SU-DHL-6 (cell line): ENCODE data around the gene HDAC6.

Experiments
- EZH2phosphoT487 ChIP-seq: fragments of 200-600 bp; sonication (generic), shearing (Covaris generic); conservative IDR thresholded peaks from 2 replicates; pipeline ENCODE4 v1.6.1; 2018; ENCODE audit warnings: mild to moderate bottlenecking, antibody characterized with exemption, low read length, moderate library complexity, mixed read lengths
- TF ChIP-seq, protein P1 (sequence below): fragments of 200-600 bp; sonication (generic); IDR thresholded peaks from one replicate; pipeline ENCODE4 v1.5.1; 2017; ENCODE audit warnings: antibody characterized with exemption, mild to moderate bottlenecking, low read length, moderate library complexity; ENCODE audit not compliant: insufficient read depth, poor library complexity, severe bottlenecking

DNA sequence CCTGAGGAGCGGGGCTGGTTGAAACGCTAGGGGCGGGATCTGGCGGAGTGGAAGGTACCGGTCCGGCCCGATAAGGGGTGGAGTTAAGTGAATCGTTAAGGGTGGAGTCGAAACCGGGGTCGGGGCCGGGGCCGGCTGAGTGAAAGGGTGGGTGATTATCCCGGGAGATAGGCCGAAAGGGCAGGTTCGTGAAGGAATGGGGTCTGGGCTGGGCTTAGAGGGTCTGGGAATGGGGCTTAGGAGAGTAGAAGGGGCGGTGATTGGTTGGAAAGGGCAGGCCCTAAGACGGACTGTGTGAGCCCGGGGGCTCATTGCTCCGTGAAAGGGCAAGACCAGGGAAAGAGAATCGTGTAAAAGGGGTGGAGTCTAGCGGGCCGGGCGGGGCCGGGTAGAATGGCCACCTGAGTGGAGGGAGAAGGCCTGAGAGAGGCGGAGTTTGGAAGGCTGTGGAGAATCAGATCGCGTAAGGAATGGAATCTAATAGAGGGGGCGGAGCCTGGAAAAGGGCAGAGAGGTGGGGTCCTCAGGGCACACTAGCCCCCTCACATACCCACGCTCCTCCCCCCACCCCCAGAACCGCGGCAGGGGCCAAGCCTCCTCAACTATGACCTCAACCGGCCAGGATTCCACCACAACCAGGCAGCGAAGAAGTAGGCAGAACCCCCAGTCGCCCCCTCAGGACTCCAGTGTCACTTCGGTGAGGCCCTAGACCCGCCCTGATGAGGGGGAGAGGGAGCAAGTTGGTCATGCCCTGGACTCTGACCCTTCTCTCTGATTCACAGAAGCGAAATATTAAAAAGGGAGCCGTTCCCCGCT is 430 bp downstream of the HDAC6 start:
- TF ChIP-seq, protein P1, sequence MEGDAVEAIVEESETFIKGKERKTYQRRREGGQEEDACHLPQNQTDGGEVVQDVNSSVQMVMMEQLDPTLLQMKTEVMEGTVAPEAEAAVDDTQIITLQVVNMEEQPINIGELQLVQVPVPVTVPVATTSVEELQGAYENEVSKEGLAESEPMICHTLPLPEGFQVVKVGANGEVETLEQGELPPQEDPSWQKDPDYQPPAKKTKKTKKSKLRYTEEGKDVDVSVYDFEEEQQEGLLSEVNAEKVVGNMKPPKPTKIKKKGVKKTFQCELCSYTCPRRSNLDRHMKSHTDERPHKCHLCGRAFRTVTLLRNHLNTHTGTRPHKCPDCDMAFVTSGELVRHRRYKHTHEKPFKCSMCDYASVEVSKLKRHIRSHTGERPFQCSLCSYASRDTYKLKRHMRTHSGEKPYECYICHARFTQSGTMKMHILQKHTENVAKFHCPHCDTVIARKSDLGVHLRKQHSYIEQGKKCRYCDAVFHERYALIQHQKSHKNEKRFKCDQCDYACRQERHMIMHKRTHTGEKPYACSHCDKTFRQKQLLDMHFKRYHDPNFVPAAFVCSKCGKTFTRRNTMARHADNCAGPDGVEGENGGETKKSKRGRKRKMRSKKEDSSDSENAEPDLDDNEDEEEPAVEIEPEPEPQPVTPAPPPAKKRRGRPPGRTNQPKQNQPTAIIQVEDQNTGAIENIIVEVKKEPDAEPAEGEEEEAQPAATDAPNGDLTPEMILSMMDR = no peak
- no peak for TF ChIP-seq EZH2phosphoT487
